HEK293 (cell line): ENCODE data around the gene GBF1.

ENCODE experiments used
- ATF2 ChIP-seq: fragments of 450-650 bp; formaldehyde crosslinking; IDR thresholded peaks from 2 replicates; pipeline ENCODE4 v1.5.1; 2016; ENCODE audit warnings: missing biosample characterization, missing genetic modification characterization, low read depth
- BCL11A ChIP-seq: fragments of 450-650 bp; formaldehyde crosslinking; IDR thresholded peaks from 2 replicates; pipeline ENCODE4 v1.5.1; 2016; ENCODE audit warnings: low read depth, missing biosample characterization, missing genetic modification characterization
- FEZF1 ChIP-seq: fragments of 450-650 bp; formaldehyde crosslinking; IDR thresholded peaks from 2 replicates; pipeline ENCODE4 v1.5.1; 2016; ENCODE audit warnings: missing biosample characterization, missing genetic modification characterization
- HIC1 ChIP-seq: fragments of 450-650 bp; formaldehyde crosslinking; IDR thresholded peaks from 2 replicates; pipeline ENCODE4 v1.5.1; 2016; ENCODE audit warnings: missing biosample characterization, missing genetic modification characterization
- HOXA7 ChIP-seq: sonication (generic); formaldehyde crosslinking; IDR thresholded peaks from 2 replicates; pipeline ENCODE4 v1.8.1; 2022; ENCODE audit warnings: missing genetic modification reagents, borderline replicate concordance
- KLF1 ChIP-seq: fragments of 450-650 bp; formaldehyde crosslinking; IDR thresholded peaks from 2 replicates; pipeline ENCODE4 v1.5.1; 2016; ENCODE audit warnings: missing biosample characterization, missing genetic modification characterization
- KLF16 ChIP-seq: fragments of 450-650 bp; formaldehyde crosslinking; IDR thresholded peaks from 2 replicates; pipeline ENCODE4 v1.5.1; 2017; ENCODE audit warnings: missing biosample characterization, missing genetic modification characterization
- OVOL3 ChIP-seq: fragments of 450-650 bp; formaldehyde crosslinking; IDR thresholded peaks from 2 replicates; pipeline ENCODE4 v1.5.1; 2016; ENCODE audit warnings: missing biosample characterization, missing genetic modification characterization
- REPIN1 ChIP-seq: fragments of 450-650 bp; formaldehyde crosslinking; IDR thresholded peaks from 2 replicates; pipeline ENCODE4 v1.5.1; 2017; ENCODE audit warnings: missing biosample characterization, missing genetic modification characterization, low read depth
- SCRT1 ChIP-seq: fragments of 450-650 bp; formaldehyde crosslinking; IDR thresholded peaks from 2 replicates; pipeline ENCODE4 v1.5.1; 2016; ENCODE audit warnings: missing biosample characterization, missing genetic modification characterization, borderline replicate concordance
- TCF7L2 ChIP-seq: IDR thresholded peaks from 2 replicates; pipeline ENCODE4 v1.6.1; 2011; ENCODE audit warnings: low read depth, mild to moderate bottlenecking, inconsistent platforms, low read length, moderate library complexity, borderline replicate concordance
- ZBTB21 ChIP-seq: fragments of 450-650 bp; formaldehyde crosslinking; IDR thresholded peaks from 2 replicates; pipeline ENCODE4 v1.5.1; 2017; ENCODE audit warnings: missing biosample characterization, missing genetic modification characterization
- ZBTB26 ChIP-seq: fragments of 450-650 bp; formaldehyde crosslinking; optimal IDR thresholded peaks from 2 replicates; pipeline ENCODE3; 2016; ENCODE audit warnings: missing biosample characterization, mild to moderate bottlenecking, missing genetic modification characterization
- ZNF146 ChIP-seq: fragments of 450-650 bp; formaldehyde crosslinking; IDR thresholded peaks from 2 replicates; pipeline ENCODE4 v1.5.1; 2016; ENCODE audit warnings: missing biosample characterization, missing genetic modification characterization
- ZNF18 ChIP-seq: fragments of 450-650 bp; formaldehyde crosslinking; IDR thresholded peaks from 2 replicates; pipeline ENCODE4 v1.5.1; 2016; ENCODE audit warnings: missing biosample characterization, missing genetic modification characterization
- ZNF19 ChIP-seq: fragments of 450-650 bp; formaldehyde crosslinking; IDR thresholded peaks from 2 replicates; pipeline ENCODE4; 2016; ENCODE audit warnings: missing biosample characterization, missing genetic modification characterization, low read depth
- ZNF202 ChIP-seq: fragments of 450-650 bp; formaldehyde crosslinking; IDR thresholded peaks from 2 replicates; pipeline ENCODE4 v1.5.1; 2016; ENCODE audit warnings: missing biosample characterization, missing genetic modification characterization, borderline replicate concordance
- ZNF274 ChIP-seq, 2 experiments: fragments of 200-500 bp in 1 of 2; fragments of 450-650 bp in 1 of 2; sonication (Bioruptor generic) in 1 of 2; formaldehyde crosslinking in 1 of 2; IDR thresholded peaks; 2 replicates each; pipeline versions ENCODE4 v1.5.1 to v1.6.1; 2014 to 2016; ENCODE audit warnings: borderline replicate concordance in 1 of 2, inconsistent platforms in 1 of 2, low read length in 1 of 2, missing biosample characterization in 1 of 2, missing genetic modification characterization in 1 of 2
- ZNF354C ChIP-seq: fragments of 450-650 bp; formaldehyde crosslinking; IDR thresholded peaks from 2 replicates; pipeline ENCODE4 v1.5.1; 2016; ENCODE audit warnings: missing biosample characterization, missing genetic modification characterization, low read depth, borderline replicate concordance
- ZNF423 ChIP-seq: fragments of 450-650 bp; formaldehyde crosslinking; IDR thresholded peaks from 2 replicates; pipeline ENCODE4 v1.5.1; 2016; ENCODE audit warnings: missing biosample characterization, missing genetic modification characterization
- ZNF433 ChIP-seq: fragments of 450-650 bp; formaldehyde crosslinking; IDR thresholded peaks from 2 replicates; pipeline ENCODE4 v1.5.1; 2016; ENCODE audit warnings: missing biosample characterization, missing genetic modification characterization, low read depth
- ZNF501 ChIP-seq: fragments of 450-650 bp; formaldehyde crosslinking; IDR thresholded peaks from 2 replicates; pipeline ENCODE4 v1.5.1; 2016; ENCODE audit warnings: missing biosample characterization, missing genetic modification characterization
- ZNF555 ChIP-seq: fragments of 450-650 bp; formaldehyde crosslinking; conservative IDR thresholded peaks from 2 replicates; pipeline ENCODE4 v1.5.1; 2017; ENCODE audit warnings: missing biosample characterization, mild to moderate bottlenecking, missing genetic modification characterization, inconsistent platforms
- ZNF561 ChIP-seq: fragments of 450-650 bp; IDR thresholded peaks from 2 replicates; pipeline ENCODE4 v1.5.1; 2018; ENCODE audit warnings: missing biosample characterization, missing genetic modification characterization, borderline replicate concordance
- ZNF610 ChIP-seq: fragments of 450-650 bp; formaldehyde crosslinking; IDR thresholded peaks from 2 replicates; pipeline ENCODE4 v1.5.1; 2016; ENCODE audit warnings: missing biosample characterization, missing genetic modification characterization, borderline replicate concordance
- ZNF621 ChIP-seq: fragments of 450-650 bp; formaldehyde crosslinking; IDR thresholded peaks from 2 replicates; pipeline ENCODE4 v1.5.1; 2017; ENCODE audit warnings: missing biosample characterization, missing genetic modification characterization
- ZNF645 ChIP-seq: fragments of 450-650 bp; formaldehyde crosslinking; IDR thresholded peaks from 2 replicates; pipeline ENCODE4; 2016; ENCODE audit warnings: missing biosample characterization, missing genetic modification characterization
- ZNF701 ChIP-seq: fragments of 450-650 bp; formaldehyde crosslinking; IDR thresholded peaks from 2 replicates; pipeline ENCODE4 v1.5.1; 2016; ENCODE audit warnings: missing biosample characterization, missing genetic modification characterization
- ZNF76 ChIP-seq: fragments of 450-650 bp; formaldehyde crosslinking; IDR thresholded peaks from 2 replicates; pipeline ENCODE4; 2016; ENCODE audit warnings: low read depth, missing biosample characterization, missing genetic modification characterization, borderline replicate concordance
- ZNF777 ChIP-seq: fragments of 450-650 bp; formaldehyde crosslinking; IDR thresholded peaks from 2 replicates; pipeline ENCODE4 v1.5.1; 2017; ENCODE audit warnings: missing biosample characterization, missing genetic modification characterization, borderline replicate concordance

Gene GBF1

GRCh38 chr10:102245082-102245931 is at the start of gene GBF1 (continued):
- no peak for TF ChIP-seq ZNF621 (tag by site-specific recombination)
- TF ChIP-seq ZNF19 (tag by site-specific recombination), result no peak
- TF ChIP-seq ZNF555 (tag by site-specific recombination), result no peak
- TF ChIP-seq SCRT1, result no peak
- peak; percentile 95 for TF ChIP-seq ZNF561 (tag by site-specific recombination)
- peak; percentile 78 for TF ChIP-seq KLF1 (tag by site-specific recombination)
- no peak for TF ChIP-seq ZNF701
- no peak for TF ChIP-seq ZNF354C (tag by site-specific recombination)
- peak; percentile 70 for TF ChIP-seq ZBTB26
- TF ChIP-seq BCL11A (tag by site-specific recombination), result peak; percentile 86
- TF ChIP-seq TCF7L2, result no peak
- TF ChIP-seq ZNF645 (tag by site-specific recombination), result no peak
- TF ChIP-seq ZNF274 (IDR thresholded peaks at IDR 0.05; ENCODE audit: low read length), result no peak
- no peak for TF ChIP-seq ZNF274 (tag by site-specific recombination; IDR thresholded peaks at IDR 0.05; ENCODE audit: borderline replicate concordance)
- peak; percentile 19 for TF ChIP-seq KLF16 (tag by site-specific recombination)
- no peak for TF ChIP-seq ZNF777
- TF ChIP-seq ZNF423 (tag by site-specific recombination), result no peak
- TF ChIP-seq HOXA7 (CRISPR knock-in tag), result no peak
- TF ChIP-seq ZNF202 (tag by site-specific recombination), result no peak
- TF ChIP-seq ZBTB21 (tag by site-specific recombination), result peak; percentile 45; the same call in 1 of the 2 replicates
- TF ChIP-seq ZNF433, result no peak
- peak; percentile 66 for TF ChIP-seq FEZF1 (tag by site-specific recombination)
- TF ChIP-seq REPIN1 (tag by site-specific recombination), result no peak
- peak; percentile 92 for TF ChIP-seq ZNF76 (tag by site-specific recombination)
- TF ChIP-seq ZNF501 (tag by site-specific recombination), result peak; percentile 55
- TF ChIP-seq OVOL3 (tag by site-specific recombination), result 0 out of 2 replicates have a peak, but pooled peaks have one; percentile 33
- no peak for TF ChIP-seq ZNF146 (tag by site-specific recombination)
- TF ChIP-seq ATF2, result no peak
- 0 out of 2 replicates have a peak, but pooled peaks have one; percentile 15 for TF ChIP-seq ZNF610
- peak; percentile 62; the same call in 1 of the 2 replicates for TF ChIP-seq HIC1
- TF ChIP-seq ZNF18 (tag by site-specific recombination), result no peak
